Measurements from ENCODE around the gene CCKAR.

The CCKAR gene

DNA sequence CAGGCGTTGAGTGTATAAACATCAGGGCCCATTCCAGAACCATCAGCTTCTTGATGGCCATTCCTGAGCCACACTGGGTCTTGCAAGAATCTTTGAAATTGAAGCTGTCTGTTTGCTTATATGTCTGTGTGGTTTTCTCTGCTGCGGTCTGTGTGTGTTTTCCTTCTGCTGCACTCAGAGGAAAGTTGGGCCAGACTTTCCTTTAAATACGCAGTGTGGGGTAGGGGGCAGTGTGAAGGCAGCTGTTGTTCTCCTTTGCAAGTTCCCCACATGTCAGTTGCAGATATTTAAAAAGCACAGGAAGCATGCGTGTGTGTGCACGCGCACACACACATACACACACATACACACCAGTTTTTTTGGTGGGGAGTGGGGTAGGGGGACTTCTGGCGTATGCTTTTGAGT lies 32.1 kb downstream of the CCKAR start:
- DNase-seq: peak in 1 of 2 donors; percentile 3

DNA sequence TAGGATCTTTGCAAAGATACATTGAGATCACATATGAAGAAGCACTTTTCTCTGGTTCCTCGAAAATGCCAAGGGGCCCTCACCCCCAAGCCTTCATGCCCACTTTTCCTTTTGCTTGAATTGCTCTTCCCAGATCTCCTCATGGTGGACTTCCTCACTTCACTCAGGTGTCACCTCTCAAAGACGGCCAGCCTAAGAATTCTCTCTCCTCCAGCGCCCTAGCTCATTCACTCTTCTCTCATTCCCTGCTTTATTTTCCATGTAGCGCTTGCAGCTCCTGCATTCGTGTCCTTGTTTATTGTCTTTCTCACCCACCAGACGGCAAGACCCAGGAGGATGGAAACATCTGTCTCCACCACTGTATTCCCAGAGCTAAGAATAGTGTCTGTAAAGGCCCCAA lies 32.9 kb downstream of the CCKAR start:
- no peak for DNase-seq

DNA sequence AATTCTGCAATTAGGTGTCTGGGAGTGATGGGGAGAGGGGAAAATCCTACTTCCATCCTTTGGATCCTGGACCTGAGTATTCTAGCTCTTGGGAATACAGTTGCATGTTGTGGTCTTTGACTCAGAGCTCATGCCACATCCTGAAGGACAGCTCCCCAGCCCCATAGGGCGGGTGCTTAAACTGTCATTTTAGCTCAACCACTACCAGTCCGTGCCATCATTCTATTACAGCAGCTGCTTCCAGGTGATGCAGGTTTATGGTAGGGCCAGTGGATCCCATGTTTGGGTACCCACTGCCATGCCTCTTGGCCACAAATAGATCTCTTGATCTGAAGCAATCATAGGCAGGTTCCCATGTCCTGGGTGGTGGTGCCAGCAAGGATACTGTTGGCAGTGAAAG lies 34.7 kb downstream of the CCKAR start:
- no peak for DNase-seq

DNA sequence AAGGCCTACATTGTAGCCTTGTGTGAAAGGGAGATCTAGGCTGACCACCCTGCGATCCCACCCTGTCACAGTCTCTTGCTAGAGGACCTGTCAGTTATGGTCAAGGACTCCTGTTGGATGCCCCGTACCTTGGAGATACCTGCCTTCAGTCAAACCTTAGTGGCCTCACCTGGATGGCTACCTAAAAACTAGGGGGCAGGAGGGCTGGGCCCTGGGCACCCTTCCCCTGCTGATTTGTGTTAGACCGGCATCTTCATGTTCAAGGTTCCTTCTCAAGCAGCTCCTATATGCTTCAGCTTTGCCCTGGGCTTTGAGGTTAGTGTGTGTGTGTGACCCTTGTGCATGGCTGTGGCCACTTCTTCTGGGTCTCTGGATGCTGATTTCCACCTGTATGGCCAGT lies 35.3 kb downstream of the CCKAR start:
- no peak for DNase-seq

DNA sequence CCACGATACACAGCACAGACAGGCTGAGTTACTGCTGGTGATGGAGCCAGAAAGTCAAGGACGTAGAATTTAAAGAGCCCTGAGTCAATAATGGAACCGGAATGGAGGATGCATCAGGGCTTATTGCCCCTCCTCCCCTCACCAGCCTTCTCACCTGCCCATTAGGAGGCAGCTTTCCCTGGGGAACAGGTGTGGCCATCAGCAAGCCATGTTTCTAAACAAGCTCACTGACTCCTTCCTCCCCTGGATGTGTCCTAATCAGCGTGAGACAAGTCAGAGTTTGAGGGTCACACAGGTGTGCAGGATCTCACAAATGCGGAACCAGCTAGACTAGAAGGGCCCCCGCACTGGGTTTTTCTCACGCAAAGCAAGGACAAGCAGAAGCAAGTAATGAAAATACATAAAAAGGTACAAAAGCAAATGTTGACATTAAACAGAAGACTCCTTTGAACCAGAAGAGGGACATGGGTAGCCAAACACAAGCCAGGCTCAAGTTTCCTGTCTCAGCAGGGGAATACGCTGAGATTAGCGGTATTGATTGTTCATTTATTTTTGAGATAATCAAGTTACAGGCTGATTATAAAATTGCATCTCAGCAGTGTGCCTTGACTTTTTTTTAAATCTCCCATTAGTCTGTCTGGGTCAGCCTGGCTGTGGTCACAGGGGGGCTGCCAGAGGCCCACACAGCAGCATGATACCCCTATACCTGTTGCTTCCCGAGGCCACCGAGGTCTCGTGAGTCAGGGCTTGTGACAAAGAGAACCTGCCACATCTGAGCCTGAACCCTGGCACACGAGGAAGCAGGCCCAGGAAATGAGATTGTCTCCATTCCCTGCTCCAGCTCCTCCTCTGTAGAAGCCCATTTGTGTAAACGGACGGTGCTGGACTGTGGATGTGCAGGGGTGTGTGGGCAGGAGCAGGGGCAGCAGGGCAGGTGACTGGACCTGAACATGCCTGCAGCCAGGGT lies 37.4 kb downstream of the CCKAR start:
- no peak for DNase-seq

DNA sequence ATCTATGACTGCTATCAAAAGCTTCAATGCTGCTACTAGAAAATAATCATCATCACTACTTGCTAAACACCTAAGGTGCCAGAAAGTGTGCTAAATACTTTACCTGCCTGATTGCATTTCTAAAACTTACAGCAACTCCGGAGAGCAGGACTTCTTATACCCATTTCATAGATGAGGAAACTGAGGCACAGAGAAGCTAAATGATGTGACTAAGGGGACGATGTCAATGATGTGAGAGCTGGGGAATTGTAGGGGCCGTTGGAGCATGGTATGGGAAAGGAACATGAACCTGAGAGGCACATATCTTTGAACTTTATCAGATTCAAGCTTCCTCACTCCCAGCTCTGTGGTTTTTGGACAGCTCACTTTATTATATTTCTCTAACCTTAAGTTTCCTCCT lies 38.7 kb downstream of the CCKAR start:
- no peak for DNase-seq

DNA sequence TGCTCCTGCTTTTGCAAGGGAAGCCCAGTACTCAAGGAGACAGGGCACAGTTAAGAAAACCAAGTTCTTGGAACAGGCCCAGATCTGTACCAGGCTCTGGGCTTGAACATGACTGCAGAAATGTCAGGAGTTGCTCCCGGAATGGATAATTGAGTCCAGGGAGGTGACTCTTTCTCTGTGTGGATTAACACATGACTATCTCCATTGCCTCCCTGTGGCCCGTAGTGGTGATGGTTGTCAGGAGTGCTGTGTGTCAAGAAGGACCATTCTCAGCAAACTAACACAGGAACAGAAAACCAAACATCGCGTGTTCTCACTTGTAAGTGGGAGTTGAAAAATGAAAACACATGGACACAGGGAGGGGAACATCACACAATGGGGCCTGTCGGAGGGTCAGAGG lies 39.9 kb downstream of the CCKAR start:
- DNase-seq: no peak

DNA sequence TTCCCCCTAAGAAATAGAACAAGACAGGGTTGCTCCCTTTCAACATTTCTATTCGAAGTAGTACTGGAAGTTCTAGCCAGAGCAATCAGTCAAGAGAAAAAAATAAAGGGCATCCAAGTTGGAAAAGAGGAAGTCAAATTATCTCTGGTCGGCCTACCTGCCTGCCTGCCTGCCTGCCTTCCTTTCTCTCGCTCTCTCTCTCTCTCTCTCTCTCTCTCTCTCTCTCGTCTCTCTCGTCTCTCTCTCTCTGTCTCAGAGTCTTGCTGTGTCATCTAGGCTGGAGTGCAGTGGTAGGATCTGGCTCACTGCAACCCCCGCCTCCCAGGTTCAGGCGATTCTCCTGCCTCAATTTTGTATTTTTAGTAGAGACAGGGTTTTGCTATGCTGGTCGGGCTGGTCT lies 42.9 kb downstream of the CCKAR start:
- DNase-seq: no peak

DNA sequence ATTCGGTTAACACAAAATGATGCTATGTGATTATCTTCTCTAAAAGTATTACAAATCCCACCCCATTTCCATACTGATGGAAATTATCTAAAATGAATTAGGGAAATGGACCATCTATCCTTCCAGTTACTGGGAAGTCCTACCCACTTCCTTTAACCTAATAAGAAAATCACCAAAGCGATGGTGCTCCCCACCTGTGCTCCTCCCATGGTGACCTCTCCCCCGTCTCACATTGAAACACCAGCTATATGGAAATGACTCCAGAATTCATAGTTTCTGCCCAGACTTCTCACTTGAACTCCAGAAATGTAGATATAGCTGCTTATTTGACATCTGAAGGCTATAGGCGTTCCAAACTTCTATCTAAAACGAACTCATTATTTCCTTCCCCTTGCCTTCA lies 48.5 kb downstream of the CCKAR start:
- DNase-seq: no peak

DNA sequence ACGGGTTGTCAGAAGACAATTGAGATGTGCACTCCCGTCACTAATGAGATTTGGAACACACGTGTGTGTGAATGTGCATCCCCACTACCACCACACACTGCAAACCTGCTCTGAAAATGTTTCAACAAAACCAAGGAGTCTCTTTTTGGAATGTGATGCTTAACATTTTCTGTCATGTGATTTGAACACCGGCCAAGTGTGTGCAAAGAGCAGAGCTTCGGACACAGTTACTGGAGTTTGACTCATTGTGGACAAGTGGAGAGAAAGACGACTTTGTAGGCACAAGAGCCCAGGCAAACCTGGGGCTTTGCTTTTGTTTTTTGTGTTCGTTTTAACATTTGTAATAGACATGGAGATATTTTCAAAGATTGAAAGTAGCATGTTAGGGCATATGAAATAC lies 49.2 kb downstream of the CCKAR start:
- DNase-seq: no peak

DNA sequence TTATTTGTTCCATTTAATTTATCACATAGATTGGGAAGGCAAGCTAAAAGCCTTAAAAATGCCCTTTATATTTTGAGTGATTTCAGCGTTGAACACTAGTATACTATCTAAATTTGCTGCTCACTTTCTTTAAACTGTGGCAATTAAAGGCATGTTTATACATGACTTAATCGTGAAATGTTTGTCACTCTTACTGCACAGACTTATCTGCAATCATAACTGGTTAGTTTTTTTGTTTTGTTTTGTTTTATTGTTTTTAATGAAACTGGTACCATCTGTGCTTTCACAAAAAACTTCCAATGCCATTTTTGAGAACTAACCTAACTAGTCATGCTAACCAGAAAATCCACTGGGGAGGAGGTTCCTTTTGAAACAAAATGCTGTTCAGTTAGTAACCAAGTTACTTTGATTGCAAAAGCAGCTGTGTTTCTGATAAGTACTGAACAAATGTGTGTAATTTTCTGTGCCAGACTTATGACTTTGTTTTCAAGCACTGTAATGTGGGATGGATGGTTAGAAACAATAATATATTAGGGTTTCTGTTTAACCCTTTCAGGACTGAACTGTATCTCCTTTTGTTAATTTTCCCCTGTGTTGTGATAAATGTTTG lies 56.1 kb downstream of the CCKAR start:
- no peak for DNase-seq

DNA sequence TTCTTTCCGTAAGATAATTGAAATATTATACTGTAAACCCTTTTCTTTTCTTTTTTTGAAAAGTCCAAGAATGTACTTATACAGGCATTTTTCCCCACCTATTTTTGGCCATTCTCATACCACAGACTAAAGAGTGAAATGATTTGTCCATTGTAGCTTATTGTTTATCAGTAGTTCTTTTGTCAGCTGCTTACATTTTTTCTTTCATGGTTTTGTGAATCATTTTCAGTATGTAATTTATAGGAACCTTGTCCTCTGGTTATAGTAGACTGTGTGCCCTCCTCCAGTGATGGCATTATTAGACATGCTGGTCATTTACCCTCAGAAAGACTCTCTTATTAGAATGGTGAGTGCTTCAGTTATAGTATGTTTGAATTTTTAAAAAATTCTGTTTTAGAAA lies 56.7 kb downstream of the CCKAR start:
- no peak for DNase-seq

DNA sequence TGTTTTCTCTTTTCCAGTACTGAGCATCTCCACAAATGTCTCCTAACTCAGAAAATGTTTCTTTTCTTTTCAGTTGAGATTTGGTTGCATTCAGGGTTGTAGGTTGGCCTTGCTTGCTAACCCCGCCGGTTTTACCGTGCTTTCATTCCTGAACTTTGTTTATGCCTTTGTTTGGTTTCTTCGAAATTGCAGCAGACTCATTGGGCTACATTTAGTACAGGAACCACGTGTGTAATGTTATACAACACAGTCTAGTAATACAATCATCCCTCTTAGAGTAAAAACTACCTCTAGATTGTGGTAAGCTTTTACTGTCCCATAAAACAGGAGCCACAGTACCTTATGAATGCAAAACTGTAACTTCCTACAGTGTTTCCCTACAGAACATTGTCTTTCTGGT lies 57.9 kb downstream of the CCKAR start:
- DNase-seq: no peak

DNA sequence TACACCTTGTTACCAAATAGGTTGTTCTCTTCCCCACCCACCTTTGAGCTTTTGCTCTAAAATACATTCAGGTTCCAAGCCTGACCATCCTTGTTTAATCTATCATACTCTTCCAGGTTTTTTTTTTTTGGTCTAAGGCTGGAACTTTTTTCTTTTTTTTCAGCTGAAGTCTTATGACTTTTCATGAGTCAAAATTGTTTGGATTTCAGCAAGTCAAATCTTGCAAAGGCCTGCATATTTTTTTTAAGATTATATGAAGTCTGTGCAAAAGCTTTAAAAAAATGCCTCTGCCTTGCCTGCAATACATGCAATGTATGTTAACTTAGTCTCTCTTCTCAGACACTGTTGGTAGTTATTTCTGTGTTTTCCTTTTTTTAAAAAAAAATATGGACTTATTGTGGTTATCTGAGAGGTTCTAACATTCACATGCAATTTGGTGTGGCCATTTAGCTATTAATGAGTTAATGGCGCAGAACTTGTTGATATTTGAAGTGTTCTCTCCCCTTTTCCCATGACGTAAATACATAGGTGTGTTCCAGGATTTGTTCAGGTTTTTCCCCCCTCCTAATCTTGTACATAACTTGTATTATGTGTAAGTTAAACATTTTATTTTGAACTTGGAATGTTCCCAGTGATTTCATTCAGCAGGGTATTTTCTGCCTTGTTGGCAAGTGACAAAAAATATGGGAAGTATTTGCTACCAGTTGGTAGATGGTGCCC lies 58.7 kb downstream of the CCKAR start:
- DNase-seq: no peak

All from CD4-positive, alpha-beta T cell treated with Interleukin-1 beta for 1 hour (primary cell).